Effector memory CD8-positive, alpha-beta T cell (primary cell): ENCODE measurements around the gene AMOTL1.

Experiments used
- ATAC-seq: fragments of 150-1000 bp; cut with Tn5 transposase; replicated peaks from 2 replicates; pipeline ENCODE4 v1.10.0; 2021; ENCODE audit warnings: mild to moderate bottlenecking, moderate library complexity
- DNase-seq, 3 experiments: peaks; one replicate each; pipeline ENCODE4 v3.0.0; 2021
- H3K27ac Mint-ChIP-seq, 2 donors: one replicate each; pipeline ENCODE4 v1.8.0; 2022; ENCODE audit warnings: mild to moderate bottlenecking in 2 of 2, mixed read lengths in 2 of 2, moderate library complexity in 2 of 2
- H3K27me3 Mint-ChIP-seq, 2 donors: one replicate each; pipeline ENCODE4 v1.8.0; 2022; ENCODE audit warnings: mixed read lengths in 2 of 2
- H3K36me3 Mint-ChIP-seq: one replicate; pipeline ENCODE4 v1.8.0; 2022; ENCODE audit warnings: mild to moderate bottlenecking, moderate library complexity, mixed read lengths; ENCODE audit not compliant: insufficient read depth
- H3K4me1 Mint-ChIP-seq, 2 donors: one replicate each; pipeline ENCODE4 v1.8.0; 2022; ENCODE audit warnings: low read depth in 2 of 2, mixed read lengths in 2 of 2
- H3K4me3 Mint-ChIP-seq, 2 donors: one replicate each; pipeline ENCODE4 v1.8.0; 2022; ENCODE audit warnings: mild to moderate bottlenecking in 2 of 2, mixed read lengths in 2 of 2, moderate library complexity in 2 of 2
- H3K9me3 Mint-ChIP-seq, 2 donors: one replicate each; pipeline ENCODE4 v1.8.0; 2022; ENCODE audit warnings: mixed read lengths in 2 of 2
- total RNA-seq, 9 experiments: gene quantifications; one replicate each; lab custom pipeline; 2026; lab: John Stamatoyannopoulos, UW

The AMOTL1 gene, protein sequence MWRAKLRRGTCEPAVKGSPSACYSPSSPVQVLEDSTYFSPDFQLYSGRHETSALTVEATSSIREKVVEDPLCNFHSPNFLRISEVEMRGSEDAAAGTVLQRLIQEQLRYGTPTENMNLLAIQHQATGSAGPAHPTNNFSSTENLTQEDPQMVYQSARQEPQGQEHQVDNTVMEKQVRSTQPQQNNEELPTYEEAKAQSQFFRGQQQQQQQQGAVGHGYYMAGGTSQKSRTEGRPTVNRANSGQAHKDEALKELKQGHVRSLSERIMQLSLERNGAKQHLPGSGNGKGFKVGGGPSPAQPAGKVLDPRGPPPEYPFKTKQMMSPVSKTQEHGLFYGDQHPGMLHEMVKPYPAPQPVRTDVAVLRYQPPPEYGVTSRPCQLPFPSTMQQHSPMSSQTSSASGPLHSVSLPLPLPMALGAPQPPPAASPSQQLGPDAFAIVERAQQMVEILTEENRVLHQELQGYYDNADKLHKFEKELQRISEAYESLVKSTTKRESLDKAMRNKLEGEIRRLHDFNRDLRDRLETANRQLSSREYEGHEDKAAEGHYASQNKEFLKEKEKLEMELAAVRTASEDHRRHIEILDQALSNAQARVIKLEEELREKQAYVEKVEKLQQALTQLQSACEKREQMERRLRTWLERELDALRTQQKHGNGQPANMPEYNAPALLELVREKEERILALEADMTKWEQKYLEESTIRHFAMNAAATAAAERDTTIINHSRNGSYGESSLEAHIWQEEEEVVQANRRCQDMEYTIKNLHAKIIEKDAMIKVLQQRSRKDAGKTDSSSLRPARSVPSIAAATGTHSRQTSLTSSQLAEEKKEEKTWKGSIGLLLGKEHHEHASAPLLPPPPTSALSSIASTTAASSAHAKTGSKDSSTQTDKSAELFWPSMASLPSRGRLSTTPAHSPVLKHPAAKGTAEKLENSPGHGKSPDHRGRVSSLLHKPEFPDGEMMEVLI
- total RNA-seq: 0 to 6.5 (median 1.1) reads per million in 9 experiments

DNA sequence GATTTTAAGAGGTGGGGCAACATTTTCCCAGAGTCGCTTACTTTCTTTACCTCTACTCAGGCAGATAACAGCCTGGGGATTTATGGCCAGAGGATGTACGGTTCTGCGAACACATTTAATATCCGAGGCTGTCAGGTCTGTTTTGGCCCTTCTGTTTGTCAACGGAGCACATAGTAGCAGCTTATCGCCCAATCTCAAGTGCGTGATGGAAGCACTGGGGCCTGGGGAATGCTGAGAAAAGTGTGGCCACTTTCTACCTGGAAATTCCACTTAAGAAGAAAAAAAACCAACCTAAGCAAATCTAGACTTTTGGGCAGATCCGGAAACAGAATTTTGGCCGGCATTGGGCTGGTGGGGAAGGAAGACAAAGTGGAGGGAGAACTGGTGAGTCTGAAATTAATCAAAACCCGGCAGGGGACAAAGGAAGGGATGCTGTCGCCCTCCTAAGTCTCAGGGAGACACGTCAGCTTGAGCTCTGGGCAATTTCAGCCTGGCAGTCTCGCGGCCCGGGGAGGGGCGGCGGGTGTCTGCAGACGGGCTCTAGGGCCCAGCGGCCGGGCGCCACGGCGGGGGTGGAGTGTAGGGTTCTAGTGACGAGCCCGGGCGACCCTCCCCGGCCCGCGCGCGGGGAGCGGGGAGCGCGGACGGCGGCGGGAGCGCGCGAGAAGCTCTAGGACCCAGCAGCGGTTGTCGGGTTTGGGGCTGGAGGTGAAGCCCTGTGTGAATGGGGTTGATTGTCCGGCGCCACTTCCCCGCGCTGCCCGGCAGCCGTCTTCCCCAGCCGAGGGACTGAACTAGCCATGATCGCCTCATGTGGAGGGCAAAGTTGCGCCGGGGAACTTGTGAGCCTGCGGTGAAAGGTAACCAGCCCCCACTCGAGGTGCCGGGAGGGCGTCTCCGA lies at the start of gene AMOTL1:
Gene AMOTL1, plus strand, starts transcription at position 656 of the 901 bp plus-strand sequence. Its CDS starts 156 bp downstream, at position 812.
- Mint-ChIP-seq H3K27ac (no peak within 1 kb of the TSS), H3K9me3 (no peaks in the 10 kb centered on the region), H3K27me3 (peaks cover 35 to 37% of the 10 kb centered on the region in 2 donors), H3K4me3 (peak within 1 kb of the TSS in 1 of 2 donors; percentile 4), H3K36me3 (no peaks in the 10 kb centered on the region), H3K4me1 (no peaks in the 10 kb centered on the region)
- peak; percentile 12 for ATAC-seq
- DNase-seq: no peak

DNA sequence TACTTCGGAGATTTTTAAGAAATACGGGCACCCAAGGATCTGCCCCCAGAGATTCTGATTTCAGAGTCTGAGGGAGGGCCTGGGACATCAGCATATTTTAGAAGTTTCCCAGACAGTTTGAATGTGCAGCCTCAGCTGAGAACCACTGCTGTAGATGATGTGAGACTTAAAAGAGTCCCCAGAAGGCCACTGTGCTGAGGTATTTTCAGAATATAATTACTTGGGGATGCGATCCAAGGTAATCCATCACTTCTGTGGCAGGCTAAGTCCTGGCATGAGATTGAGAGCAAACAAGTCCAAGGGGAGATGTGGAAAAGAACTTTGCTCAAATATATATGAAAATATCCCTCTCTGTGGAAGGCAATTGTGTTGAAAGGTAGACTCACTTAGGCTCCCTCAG lies 48.3 kb upstream of the AMOTL1 start:
- Mint-ChIP-seq H3K4me1 (no peaks in the 10 kb centered on the region), H3K36me3 (no peaks in the 10 kb centered on the region), H3K27ac (no peak overlapping the region), H3K4me3 (no peak overlapping the region), H3K27me3 (peaks cover 57 to 68% of the 10 kb centered on the region in 2 donors), H3K9me3 (no peaks in the 10 kb centered on the region)
- ATAC-seq (no peak), DNase-seq (no peak)

DNA sequence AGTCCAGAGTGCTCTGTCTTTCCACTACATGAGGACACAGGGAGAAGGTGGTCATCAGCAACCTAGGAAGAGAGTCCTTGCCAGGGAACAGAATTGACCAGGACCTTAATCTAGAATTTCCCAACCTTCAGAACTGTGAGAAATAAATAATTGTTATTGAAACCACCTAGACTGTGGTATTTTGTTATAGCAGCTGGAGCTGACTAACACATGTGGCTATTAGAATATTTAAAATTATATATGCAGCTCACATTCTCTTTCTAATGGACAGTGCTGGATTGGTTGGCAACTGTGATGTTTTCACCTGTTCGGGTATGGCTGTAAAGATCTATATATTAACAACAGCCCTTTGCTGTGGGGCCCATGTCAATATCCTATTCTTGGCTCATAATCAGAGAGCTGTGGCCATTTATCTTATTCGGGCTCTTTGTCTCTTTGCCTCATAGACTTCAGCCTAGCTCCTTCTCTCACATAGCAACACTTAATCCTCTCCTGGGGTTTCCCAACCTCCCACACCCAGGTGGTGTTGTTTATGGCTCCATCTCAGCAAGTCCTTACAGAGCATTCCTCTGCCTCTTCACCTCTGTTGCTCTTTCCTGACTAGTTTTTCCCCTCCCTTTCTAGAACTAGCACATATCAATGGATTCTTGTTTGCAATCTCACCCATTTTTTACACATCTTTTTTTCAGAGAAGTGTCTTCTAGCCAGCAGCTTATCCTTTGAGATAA lies 46.4 kb upstream of the AMOTL1 start:
- ATAC-seq (no peak), DNase-seq (no peak)
- Mint-ChIP-seq H3K4me1 (no peaks in the 10 kb centered on the region), H3K9me3 (no peaks in the 10 kb centered on the region), H3K27me3 (peaks cover 41 to 53% of the 10 kb centered on the region in 2 donors), H3K36me3 (no peaks in the 10 kb centered on the region), H3K27ac (no peak overlapping the region), H3K4me3 (no peak overlapping the region)

DNA sequence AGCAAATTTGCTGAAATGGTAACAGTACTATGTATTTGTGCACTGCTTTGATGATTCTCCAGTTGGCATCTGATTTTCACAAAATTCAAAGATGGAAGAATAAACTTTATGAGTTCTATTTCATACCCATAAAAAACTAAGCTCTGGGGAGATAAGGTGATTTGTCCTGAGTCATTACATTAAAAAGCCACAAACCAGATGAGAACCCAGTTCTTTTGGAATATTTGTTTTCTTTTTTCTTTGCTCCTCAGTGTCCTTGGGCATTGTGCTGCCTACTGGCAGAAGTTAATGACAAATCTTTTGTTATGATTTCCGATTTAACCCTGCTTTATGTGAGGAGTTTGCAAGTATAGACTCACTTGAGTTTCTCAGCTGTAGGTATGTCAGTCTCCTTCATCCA lies 45.4 kb upstream of the AMOTL1 start:
- DNase-seq (no peak), ATAC-seq (no peak)
- Mint-ChIP-seq H3K27me3 (peaks cover 35 to 46% of the 10 kb centered on the region in 2 donors), H3K36me3 (no peaks in the 10 kb centered on the region), H3K4me3 (no peak overlapping the region), H3K9me3 (no peaks in the 10 kb centered on the region), H3K27ac (no peak overlapping the region), H3K4me1 (no peaks in the 10 kb centered on the region)

DNA sequence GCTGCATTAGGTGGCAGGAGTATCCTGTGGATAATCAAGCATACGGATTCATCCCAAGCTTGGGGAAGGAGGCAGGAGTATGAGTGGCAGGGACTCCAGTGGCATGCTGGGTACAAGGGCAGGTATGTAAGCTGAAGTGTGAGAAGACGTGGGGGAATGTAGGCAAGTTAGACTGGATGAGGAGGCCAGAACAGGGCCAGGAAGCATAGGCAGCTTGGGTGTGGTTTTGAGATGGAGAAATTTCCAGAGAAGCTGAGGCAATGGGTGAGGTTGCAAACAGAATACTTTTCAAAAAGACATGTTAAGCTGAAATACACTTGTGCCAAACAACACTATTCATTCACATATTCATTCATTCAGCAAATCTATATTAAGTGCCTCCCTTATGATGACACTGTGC lies 43.1 kb upstream of the AMOTL1 start:
- Mint-ChIP-seq H3K27me3 (peaks cover 38 to 39% of the 10 kb centered on the region in 2 donors), H3K4me3 (no peak overlapping the region), H3K27ac (no peak overlapping the region), H3K36me3 (no peaks in the 10 kb centered on the region), H3K9me3 (no peaks in the 10 kb centered on the region), H3K4me1 (no peaks in the 10 kb centered on the region)
- DNase-seq (no peak), ATAC-seq (no peak)

DNA sequence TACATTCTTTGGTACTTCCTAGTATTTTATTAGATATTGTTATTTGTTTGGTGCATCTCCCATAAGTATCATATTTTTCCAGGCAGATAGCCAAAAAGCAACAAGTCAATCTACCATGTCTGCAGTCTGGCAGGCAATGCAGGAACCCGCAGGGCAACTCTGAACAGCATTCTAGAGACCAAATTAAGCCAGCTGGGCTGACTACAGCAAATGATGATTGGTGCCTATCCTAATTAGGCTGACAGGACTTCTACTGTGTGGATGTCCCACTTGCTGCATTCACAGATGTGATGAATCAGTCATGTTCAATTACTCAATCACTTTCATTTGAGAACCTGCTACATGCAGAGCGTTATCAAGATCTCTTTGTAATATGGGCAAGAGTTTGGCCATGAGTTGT lies 40.3 kb upstream of the AMOTL1 start:
- H3K27me3 Mint-ChIP-seq: peaks cover 26 to 44% of the 10 kb centered on the region in 2 donors
- H3K4me1 Mint-ChIP-seq: no peaks in the 10 kb centered on the region
- no peak overlapping the region for H3K4me3 Mint-ChIP-seq
- H3K36me3 Mint-ChIP-seq: no peaks in the 10 kb centered on the region
- ATAC-seq: no peak
- no peak for DNase-seq
- H3K9me3 Mint-ChIP-seq: no peaks in the 10 kb centered on the region
- no peak overlapping the region for H3K27ac Mint-ChIP-seq

DNA sequence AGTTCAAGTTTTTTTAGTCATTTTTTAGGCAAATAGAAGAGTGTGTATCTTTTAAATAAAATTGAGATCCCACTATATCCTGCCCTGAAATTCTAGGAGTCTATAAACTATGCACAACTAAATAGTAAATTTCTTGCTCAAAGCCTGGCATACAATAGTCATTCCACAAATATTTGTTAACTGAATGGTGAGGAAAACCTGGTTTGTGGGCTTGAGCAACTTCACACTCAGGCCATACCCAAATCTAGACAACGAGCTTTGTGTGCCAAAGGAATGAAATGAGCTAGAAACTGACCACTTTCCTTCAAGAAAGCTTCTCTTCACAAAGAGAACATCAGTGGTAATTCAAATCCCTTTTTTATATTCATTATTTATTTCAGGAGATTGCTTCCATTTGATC lies 39.6 kb upstream of the AMOTL1 start:
- no peak overlapping the region for H3K27ac Mint-ChIP-seq

DNA sequence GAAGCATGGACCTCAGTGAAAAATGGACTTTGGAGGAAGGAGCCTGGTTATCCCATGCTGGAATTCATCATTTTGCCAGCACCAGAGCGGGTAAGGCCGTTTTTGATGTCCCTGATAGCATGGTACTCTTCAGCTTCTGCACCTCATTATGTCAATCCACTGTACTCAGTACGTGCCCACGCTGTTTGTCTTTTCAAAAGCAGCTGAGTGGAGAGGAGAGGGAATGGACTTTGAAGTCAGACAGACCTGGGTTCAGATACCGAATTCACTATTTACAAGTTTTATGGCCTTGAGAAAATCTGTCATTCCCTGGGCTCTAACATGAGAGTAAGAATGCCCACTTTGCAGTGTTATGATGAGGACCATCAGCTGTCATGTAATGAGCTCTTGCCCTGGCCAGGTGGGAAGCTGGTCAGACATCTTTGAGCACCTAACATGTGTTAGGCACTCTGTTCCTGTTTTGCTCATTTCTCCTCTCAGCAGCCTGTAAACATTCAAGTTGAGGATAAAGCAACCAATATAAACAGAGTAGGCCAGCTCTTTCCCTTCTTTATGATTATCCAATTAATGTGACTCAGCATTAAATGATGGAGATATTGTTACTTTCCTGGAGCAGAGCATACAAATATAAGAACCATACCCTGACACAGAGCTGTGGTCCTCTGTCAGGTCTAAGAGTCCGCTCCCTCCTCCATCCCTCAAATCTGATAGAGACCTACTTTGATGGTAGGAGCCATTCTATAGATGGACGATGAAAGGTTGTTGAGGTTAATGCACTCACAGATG lies 39.0 kb upstream of the AMOTL1 start:
- no peaks in the 10 kb centered on the region for H3K9me3 Mint-ChIP-seq
- DNase-seq: no peak
- no peaks in the 10 kb centered on the region for H3K36me3 Mint-ChIP-seq
- ATAC-seq: no peak
- peaks cover 13 to 41% of the 10 kb centered on the region in 2 donors for H3K27me3 Mint-ChIP-seq
- H3K4me3 Mint-ChIP-seq: no peak overlapping the region
- no peaks in the 10 kb centered on the region for H3K4me1 Mint-ChIP-seq
- H3K27ac Mint-ChIP-seq: no peak overlapping the region

More for the DNA sequence above, 39.6 kb upstream of the AMOTL1 start:
- Mint-ChIP-seq H3K4me3 (no peak overlapping the region), H3K27me3 (peaks cover 19 to 46% of the 10 kb centered on the region in 2 donors), H3K36me3 (no peaks in the 10 kb centered on the region), H3K4me1 (no peaks in the 10 kb centered on the region), H3K9me3 (no peaks in the 10 kb centered on the region)
- DNase-seq (no peak), ATAC-seq (no peak)

DNA sequence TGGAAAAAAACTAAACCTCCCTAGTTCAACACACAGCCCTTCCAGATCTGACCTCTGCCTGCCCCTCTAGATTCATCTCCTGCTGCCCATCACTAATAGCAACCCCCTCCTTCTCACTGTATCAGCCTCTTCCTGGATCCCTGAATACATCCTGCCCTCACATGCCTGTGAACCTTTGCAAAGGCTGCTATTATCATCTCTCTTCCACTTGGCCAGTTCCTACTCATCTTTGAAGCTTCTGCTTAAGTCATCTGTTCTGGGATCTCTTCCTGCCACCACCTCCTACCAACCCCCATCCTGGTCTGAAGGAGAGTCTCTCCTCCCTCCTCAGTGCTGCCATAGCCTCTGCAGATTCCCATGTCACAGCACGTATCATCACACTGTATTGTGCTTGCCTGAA lies 38.0 kb upstream of the AMOTL1 start:
- Mint-ChIP-seq H3K9me3 (no peaks in the 10 kb centered on the region), H3K4me1 (no peaks in the 10 kb centered on the region), H3K27ac (no peak overlapping the region), H3K27me3 (peaks cover 6 to 40% of the 10 kb centered on the region in 2 donors), H3K36me3 (no peaks in the 10 kb centered on the region), H3K4me3 (no peak overlapping the region)
- ATAC-seq: no peak
- no peak for DNase-seq

DNA sequence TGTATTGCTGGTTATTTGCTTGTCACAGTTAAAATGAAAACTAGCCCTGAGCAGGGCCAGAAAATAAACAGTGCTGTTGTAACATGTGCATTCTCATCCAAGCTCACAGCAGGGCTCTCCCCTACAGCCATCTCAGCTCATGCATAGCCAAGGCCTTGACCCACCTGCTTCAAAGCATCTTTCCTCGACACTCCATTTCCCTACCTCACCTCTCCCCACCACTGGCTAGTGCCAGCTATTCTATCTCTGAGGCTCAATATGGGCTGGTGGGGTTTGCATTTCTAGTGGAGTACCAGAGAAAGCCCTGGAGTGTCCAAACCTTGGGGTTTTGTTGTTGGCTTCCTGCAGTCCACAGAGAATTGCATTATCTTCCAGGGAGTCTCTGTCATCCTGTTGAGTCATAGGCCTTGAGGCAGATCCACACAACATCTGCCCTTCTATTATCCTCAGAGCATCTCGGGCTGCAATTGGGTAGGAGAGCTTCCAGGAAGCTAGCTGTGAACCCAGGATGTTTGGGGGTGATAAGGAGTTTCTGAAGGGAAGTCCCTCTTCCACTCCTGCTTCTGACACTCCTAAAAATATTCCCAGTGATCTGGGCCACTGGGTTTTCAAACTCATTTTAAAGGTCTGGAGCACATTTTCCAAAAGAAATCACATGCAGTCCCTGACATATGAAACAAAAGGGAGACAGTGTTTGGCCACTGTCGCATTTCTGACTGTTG lies 36.1 kb upstream of the AMOTL1 start:
- no peaks in the 10 kb centered on the region for H3K9me3 Mint-ChIP-seq
- DNase-seq (no peak), ATAC-seq (no peak)
- no peak overlapping the region for H3K4me3 Mint-ChIP-seq
- H3K27ac Mint-ChIP-seq: no peak overlapping the region
- H3K4me1 Mint-ChIP-seq: no peaks in the 10 kb centered on the region
- H3K36me3 Mint-ChIP-seq: no peaks in the 10 kb centered on the region
- H3K27me3 Mint-ChIP-seq: peaks cover 15 to 41% of the 10 kb centered on the region in 2 donors

DNA sequence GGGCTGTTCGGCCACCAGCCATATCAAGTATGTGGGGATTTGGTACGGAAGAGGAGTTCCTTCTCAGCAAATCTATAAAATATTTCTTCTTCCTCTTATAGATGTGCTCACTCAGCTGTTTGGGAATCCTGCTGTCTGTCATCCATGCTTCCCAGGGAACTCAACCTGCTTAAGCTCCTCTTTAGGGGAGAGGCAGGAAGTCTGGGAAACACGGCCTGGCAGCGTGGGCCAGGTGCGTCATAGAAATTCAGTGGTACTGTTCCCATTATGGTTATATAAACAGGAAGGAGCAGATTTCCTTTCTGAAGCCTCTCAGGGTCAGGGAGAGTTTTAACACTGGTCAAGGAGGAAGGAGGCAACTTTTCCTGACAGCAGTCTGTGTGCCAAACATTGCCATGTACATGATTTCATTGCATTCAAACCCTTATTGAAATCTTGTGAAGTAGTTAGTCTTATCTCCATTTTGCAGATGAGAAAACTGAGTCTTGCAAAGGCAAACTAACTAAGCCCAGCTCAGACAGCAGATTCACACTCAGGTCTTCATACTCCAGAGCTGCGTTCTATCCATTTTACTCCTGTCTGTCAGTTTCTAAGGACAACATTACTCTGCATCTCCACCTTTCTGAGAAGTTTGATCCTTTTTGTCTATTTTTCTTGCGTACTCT lies 35.4 kb upstream of the AMOTL1 start:
- no peak for ATAC-seq
- H3K9me3 Mint-ChIP-seq: no peaks in the 10 kb centered on the region
- H3K4me3 Mint-ChIP-seq: no peak overlapping the region
- DNase-seq: no peak
- no peak overlapping the region for H3K27ac Mint-ChIP-seq
- no peaks in the 10 kb centered on the region for H3K36me3 Mint-ChIP-seq
- no peaks in the 10 kb centered on the region for H3K4me1 Mint-ChIP-seq
- peaks cover 15 to 41% of the 10 kb centered on the region in 2 donors for H3K27me3 Mint-ChIP-seq
